ENCODE results near the gene TACR2.

DNA sequence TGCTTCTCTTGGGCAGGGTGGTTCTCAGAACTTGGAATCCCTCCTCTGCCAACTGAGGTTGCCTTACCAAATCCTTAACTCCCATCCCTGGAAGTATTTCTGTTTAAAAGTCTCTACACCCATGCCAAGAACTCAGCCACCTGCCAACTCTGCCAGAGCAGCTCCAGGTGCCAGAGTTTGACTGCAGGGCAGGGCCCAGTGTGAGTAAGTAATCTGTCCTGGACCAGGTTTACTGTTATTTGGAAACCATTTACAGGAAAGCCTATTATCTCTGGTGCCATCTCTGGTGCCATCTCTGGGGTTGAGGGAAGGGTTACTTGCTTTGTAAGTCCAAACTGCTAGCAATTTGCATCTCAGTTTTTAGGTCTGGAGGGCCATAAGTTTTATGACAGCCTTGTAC is 37.1 kb upstream of the TACR2 start:
- TF ChIP-seq, protein P1, sequence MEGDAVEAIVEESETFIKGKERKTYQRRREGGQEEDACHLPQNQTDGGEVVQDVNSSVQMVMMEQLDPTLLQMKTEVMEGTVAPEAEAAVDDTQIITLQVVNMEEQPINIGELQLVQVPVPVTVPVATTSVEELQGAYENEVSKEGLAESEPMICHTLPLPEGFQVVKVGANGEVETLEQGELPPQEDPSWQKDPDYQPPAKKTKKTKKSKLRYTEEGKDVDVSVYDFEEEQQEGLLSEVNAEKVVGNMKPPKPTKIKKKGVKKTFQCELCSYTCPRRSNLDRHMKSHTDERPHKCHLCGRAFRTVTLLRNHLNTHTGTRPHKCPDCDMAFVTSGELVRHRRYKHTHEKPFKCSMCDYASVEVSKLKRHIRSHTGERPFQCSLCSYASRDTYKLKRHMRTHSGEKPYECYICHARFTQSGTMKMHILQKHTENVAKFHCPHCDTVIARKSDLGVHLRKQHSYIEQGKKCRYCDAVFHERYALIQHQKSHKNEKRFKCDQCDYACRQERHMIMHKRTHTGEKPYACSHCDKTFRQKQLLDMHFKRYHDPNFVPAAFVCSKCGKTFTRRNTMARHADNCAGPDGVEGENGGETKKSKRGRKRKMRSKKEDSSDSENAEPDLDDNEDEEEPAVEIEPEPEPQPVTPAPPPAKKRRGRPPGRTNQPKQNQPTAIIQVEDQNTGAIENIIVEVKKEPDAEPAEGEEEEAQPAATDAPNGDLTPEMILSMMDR (IDR thresholded peaks at IDR 0.05) = no peak
- TF ChIP-seq POLR2AphosphoS5 (IDR thresholded peaks at IDR 0.05) (no peak), POLR2A (IDR thresholded peaks at IDR 0.05) (no peak)
